RWPE2 (cell line): ENCODE results near the gene GSG1L.
A peak's percentile ranks its signal among the peaks of the same experiment; 100 is the strongest.

ENCODE experiments used
- ATAC-seq: fragments of 200-7000 bp; cut with Tn5 transposase; 3 replicates; pipeline ENCODE4 v1.9.1; 2021; ENCODE audit warnings: low read depth
- DNase-seq: peaks from one replicate; pipeline ENCODE4 v3.0.0-alpha.2; 2020; ENCODE audit warnings: low spot score
- H3K27ac ChIP-seq: fragments of 450-650 bp; 2 replicates; pipeline ENCODE4 v1.5.1; 2017; ENCODE audit warnings: mild to moderate bottlenecking; ENCODE audit not compliant: poor library complexity, severe bottlenecking
- H3K27me3 ChIP-seq: fragments of 250-450 bp; sonication (Bioruptor Pico); 2 replicates; pipeline ENCODE4 v1.5.1; 2021; ENCODE audit warnings: mild to moderate bottlenecking, moderate library complexity; ENCODE audit not compliant: insufficient read depth, poor library complexity, severe bottlenecking
- H3K36me3 ChIP-seq: fragments of 250-450 bp; sonication (Bioruptor Pico); 2 replicates; pipeline ENCODE4 v1.5.1; 2020; ENCODE audit warnings: low read depth, mild to moderate bottlenecking, moderate library complexity
- H3K4me1 ChIP-seq: fragments of 250-450 bp; sonication (Bioruptor Pico); 2 replicates; pipeline ENCODE4 v1.5.1; 2021; ENCODE audit warnings: mild to moderate bottlenecking, moderate library complexity; ENCODE audit not compliant: insufficient read depth, poor library complexity, severe bottlenecking
- H3K4me3 ChIP-seq: fragments of 250-450 bp; sonication (Bioruptor Pico); 2 replicates; pipeline ENCODE4 v1.5.1; 2021; ENCODE audit warnings: mild to moderate bottlenecking, moderate library complexity; ENCODE audit not compliant: severe bottlenecking
- H3K9me3 ChIP-seq: fragments of 250-450 bp; sonication (Bioruptor Pico); 2 replicates; pipeline ENCODE4 v1.5.1; 2021; ENCODE audit warnings: mild to moderate bottlenecking, moderate library complexity; ENCODE audit not compliant: severe bottlenecking
- TF ChIP-seq, protein P1 (sequence below): fragments of 450-650 bp; IDR thresholded peaks from one replicate; pipeline ENCODE4 v1.5.1; 2017; ENCODE audit warnings: mild to moderate bottlenecking, moderate library complexity; ENCODE audit not compliant: poor library complexity, severe bottlenecking

Gene GSG1L

DNA sequence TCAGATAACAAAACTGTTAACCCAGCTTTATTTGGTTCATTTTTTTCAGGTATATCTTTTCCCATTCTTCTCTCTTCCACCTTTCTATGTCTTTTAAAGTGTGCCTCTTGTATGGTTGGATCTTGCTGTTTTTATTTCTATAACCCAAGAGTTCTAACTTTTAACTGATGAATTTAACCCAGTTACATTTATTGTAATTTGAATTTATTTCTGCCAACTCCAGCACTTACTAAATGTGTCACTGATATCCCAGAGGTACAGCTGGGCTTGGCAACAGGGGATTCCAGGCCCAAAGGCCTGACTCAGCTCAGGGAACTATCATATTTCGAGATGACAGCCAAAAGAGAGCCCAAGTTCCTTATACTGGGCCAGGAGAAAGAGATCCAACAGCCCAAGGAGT, 200.1 kb downstream of the GSG1L start:
- DNase-seq = no peak
- TF ChIP-seq, protein P1, sequence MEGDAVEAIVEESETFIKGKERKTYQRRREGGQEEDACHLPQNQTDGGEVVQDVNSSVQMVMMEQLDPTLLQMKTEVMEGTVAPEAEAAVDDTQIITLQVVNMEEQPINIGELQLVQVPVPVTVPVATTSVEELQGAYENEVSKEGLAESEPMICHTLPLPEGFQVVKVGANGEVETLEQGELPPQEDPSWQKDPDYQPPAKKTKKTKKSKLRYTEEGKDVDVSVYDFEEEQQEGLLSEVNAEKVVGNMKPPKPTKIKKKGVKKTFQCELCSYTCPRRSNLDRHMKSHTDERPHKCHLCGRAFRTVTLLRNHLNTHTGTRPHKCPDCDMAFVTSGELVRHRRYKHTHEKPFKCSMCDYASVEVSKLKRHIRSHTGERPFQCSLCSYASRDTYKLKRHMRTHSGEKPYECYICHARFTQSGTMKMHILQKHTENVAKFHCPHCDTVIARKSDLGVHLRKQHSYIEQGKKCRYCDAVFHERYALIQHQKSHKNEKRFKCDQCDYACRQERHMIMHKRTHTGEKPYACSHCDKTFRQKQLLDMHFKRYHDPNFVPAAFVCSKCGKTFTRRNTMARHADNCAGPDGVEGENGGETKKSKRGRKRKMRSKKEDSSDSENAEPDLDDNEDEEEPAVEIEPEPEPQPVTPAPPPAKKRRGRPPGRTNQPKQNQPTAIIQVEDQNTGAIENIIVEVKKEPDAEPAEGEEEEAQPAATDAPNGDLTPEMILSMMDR = no peak
- no peaks in the 10 kb centered on the region for H3K36me3 ChIP-seq
- ATAC-seq = no peak
- no peaks in the 10 kb centered on the region for H3K4me1 ChIP-seq
- peaks cover 4% of the 10 kb centered on the region for H3K9me3 ChIP-seq
- H3K27ac ChIP-seq = no peak overlapping the region
- no peak overlapping the region for H3K4me3 ChIP-seq
- no peaks in the 10 kb centered on the region for H3K27me3 ChIP-seq

- TF ChIP-seq, protein P1 = no peak
- Histone ChIP-seq H3K27me3 (no peaks in the 10 kb centered on the region), H3K36me3 (no peaks in the 10 kb centered on the region), H3K4me3 (no peak overlapping the region), H3K9me3 (peaks cover 4% of the 10 kb centered on the region), H3K4me1 (no peaks in the 10 kb centered on the region), H3K27ac (no peak overlapping the region)
- ATAC-seq (no peak), DNase-seq (no peak)
Measured at GRCh38 chr16:27862953-27863352, 200.6 kb downstream of the GSG1L start.

GRCh38 chr16:27860091-27860490, 203.4 kb downstream of the GSG1L start:
- no peaks in the 10 kb centered on the region for H3K4me1 ChIP-seq
- H3K36me3 ChIP-seq = no peaks in the 10 kb centered on the region
- TF ChIP-seq, protein P1 = no peak
- no peak for DNase-seq
- H3K27me3 ChIP-seq = no peaks in the 10 kb centered on the region
- no peak overlapping the region for H3K4me3 ChIP-seq
- peaks cover 4% of the 10 kb centered on the region for H3K9me3 ChIP-seq
- no peak for ATAC-seq
- H3K27ac ChIP-seq = no peak overlapping the region

- ATAC-seq = no peak
- Histone ChIP-seq H3K27me3 (no peaks in the 10 kb centered on the region), H3K27ac (no peak overlapping the region), H3K36me3 (no peaks in the 10 kb centered on the region), H3K9me3 (peaks cover 4% of the 10 kb centered on the region), H3K4me3 (no peak overlapping the region), H3K4me1 (no peaks in the 10 kb centered on the region)
- TF ChIP-seq, protein P1 = no peak
- no peak for DNase-seq
Measured at GRCh38 chr16:27859020-27859419, 204.5 kb downstream of the GSG1L start.

- peaks cover 21% of the 10 kb centered on the region for H3K27me3 ChIP-seq
- no peaks in the 10 kb centered on the region for H3K4me1 ChIP-seq
- H3K4me3 ChIP-seq = no peak overlapping the region
- peak; percentile 15 for DNase-seq
- TF ChIP-seq, protein P1 = no peak
- ATAC-seq = no peak
- no peak overlapping the region for H3K27ac ChIP-seq
- no peaks in the 10 kb centered on the region for H3K9me3 ChIP-seq
- H3K36me3 ChIP-seq = no peaks in the 10 kb centered on the region
Measured at GRCh38 chr16:27853651-27854050, 209.9 kb downstream of the GSG1L start.
